ENCODE results near the gene TSHZ2.

- TF ChIP-seq, protein P1, sequence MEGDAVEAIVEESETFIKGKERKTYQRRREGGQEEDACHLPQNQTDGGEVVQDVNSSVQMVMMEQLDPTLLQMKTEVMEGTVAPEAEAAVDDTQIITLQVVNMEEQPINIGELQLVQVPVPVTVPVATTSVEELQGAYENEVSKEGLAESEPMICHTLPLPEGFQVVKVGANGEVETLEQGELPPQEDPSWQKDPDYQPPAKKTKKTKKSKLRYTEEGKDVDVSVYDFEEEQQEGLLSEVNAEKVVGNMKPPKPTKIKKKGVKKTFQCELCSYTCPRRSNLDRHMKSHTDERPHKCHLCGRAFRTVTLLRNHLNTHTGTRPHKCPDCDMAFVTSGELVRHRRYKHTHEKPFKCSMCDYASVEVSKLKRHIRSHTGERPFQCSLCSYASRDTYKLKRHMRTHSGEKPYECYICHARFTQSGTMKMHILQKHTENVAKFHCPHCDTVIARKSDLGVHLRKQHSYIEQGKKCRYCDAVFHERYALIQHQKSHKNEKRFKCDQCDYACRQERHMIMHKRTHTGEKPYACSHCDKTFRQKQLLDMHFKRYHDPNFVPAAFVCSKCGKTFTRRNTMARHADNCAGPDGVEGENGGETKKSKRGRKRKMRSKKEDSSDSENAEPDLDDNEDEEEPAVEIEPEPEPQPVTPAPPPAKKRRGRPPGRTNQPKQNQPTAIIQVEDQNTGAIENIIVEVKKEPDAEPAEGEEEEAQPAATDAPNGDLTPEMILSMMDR (conservative IDR thresholded peaks at IDR 0.05 in 1 of 2, IDR thresholded peaks at IDR 0.05 in 1 of 2; ENCODE audit: extremely low read depth in 1 of 2, insufficient read depth in 1 of 2, low read depth in 1 of 2, low read length in 2 of 2): no peak
- no peak for TF ChIP-seq EZH2 (IDR thresholded peaks at IDR 0.05; ENCODE audit: borderline replicate concordance, low read length)
These were observed 538.5 kb downstream of the TSHZ2 start for GRCh38 chr20:53510704-53511103.
